Heart right ventricle (tissue), 16 donors: ENCODE results near the gene ASB11. TPM values are rescaled to one million over a fixed set of nuclear protein-coding genes. Genes with fewer than 3 reads are reported as not detected.
A peak's percentile ranks its signal among the peaks of the same experiment; 100 is the strongest.

ENCODE experiments used
- ATAC-seq, 8 donors: fragments of 200-7000 bp; cut with Tn5 transposase; one replicate each; pipeline ENCODE4 v1.9.1; 2020; ENCODE audit warnings: mild to moderate bottlenecking in 8 of 8, moderate library complexity in 8 of 8, moderate number of reproducible peaks in 1 of 8
- DNase-seq, 2 donors: peaks; one replicate each; pipeline ENCODE4 v3.0.0-alpha.2; 2020
- H3K27ac ChIP-seq, 10 donors: fragments of 200-600 bp; sonication (generic) in 2 of 10; one replicate each; pipeline versions ENCODE4 v1.5.0 to v1.8.0; 2020 to 2022; ENCODE audit warnings: mild to moderate bottlenecking in 3 of 10
- H3K27me3 ChIP-seq, 7 donors: fragments of 200-600 bp; one replicate each; pipeline ENCODE4 v1.8.0; 2021 to 2022; ENCODE audit warnings: mild to moderate bottlenecking in 2 of 7
- H3K36me3 ChIP-seq, 9 donors: fragments of 200-600 bp; sonication (generic) in 1 of 9; one replicate each; pipeline versions ENCODE4 v1.5.0 to v1.8.0; 2020 to 2022; ENCODE audit warnings: mild to moderate bottlenecking in 2 of 9
- H3K4me1 ChIP-seq, 9 donors: fragments of 200-600 bp; sonication (generic) in 1 of 9; one replicate each; pipeline versions ENCODE4 v1.5.0 to v1.8.0; 2020 to 2022; ENCODE audit warnings: mild to moderate bottlenecking in 4 of 9
- H3K4me3 ChIP-seq, 10 donors: fragments of 200-600 bp; sonication (generic) in 2 of 10; one replicate each; pipeline versions ENCODE4 v1.5.0 to v1.8.0; 2020 to 2022; ENCODE audit warnings: mild to moderate bottlenecking in 7 of 10, moderate library complexity in 2 of 10
- H3K9me3 ChIP-seq, 11 donors: fragments of 200-600 bp in 10 of 11; sonication (generic) in 2 of 11; one replicate each; pipeline versions ENCODE4 v1.5.0 to v1.8.0; 2013 to 2022; ENCODE audit warnings: mild to moderate bottlenecking in 2 of 11, control low read depth in 1 of 11, moderate library complexity in 1 of 11
- CTCF ChIP-seq, 9 donors: fragments of 200-600 bp; sonication (generic) in 2 of 9; IDR thresholded peaks; one replicate each; pipeline versions ENCODE4 v1.5.0 to v1.8.0; 2021 to 2022; ENCODE audit warnings: antibody characterized with exemption in 9 of 9, mild to moderate bottlenecking in 5 of 9, moderate library complexity in 1 of 9
- WGBS, 2 donors: extraction: QIAGEN DNeasy Blood & Tissue Kit; methylation state at CpG; one replicate each; pipeline ENCODE4 v1.1.7; 2013; ENCODE audit warnings: inconsistent platforms in 1 of 2; 5-methylcytosine and 5-hydroxymethylcytosine counted together
- intact Hi-C, 10 donors: fragments of 100-400 bp; cut with DNase I; formaldehyde crosslinking; loops; one replicate each; pipeline versions ENCODE4 v1.11.1 to v1.14.2; 2022
- polyA plus RNA-seq, 2 donors: library from polyadenylated mRNA; stranded (reverse); fragments of 200-250 nt; gene quantifications; one replicate each; pipeline ENCODE4 v1.2.3, GENCODE V29; 2013
- total RNA-seq, 10 donors: library from RNA; stranded (reverse); fragmentation: NEBNext Ultra II Directional in 3 of 10; extraction: Animal tissue kit (Norgen Biotek cat#: 25700) in 3 of 10; gene quantifications; one replicate each; pipeline versions ENCODE4 v1.2.1 to v1.2.4, GENCODE V29; 2021 to 2023
- donor health status: Arrhythmogenic right ventricular cardiomyopathy.
- donor health status: ischemic (EF 13 %, LVEDD 7.1; RV severe dilation, severe dysfunction).
- donor health status: healthy with polysubstance abuse.
- donor health status: DM: no; HTN: yes; CAD: no.
- donor health status: DM: no; HTN: no; CAD: no.
- donor health status: ischemic (EF 25% LVEDD 6.9; RV normal size, moderate dysfunction).
- donor health status: ischemic (EF 25% LVEDD 5.7; RV mildly dilated, moderate dysfunction).
- donor health status: healthy.
- donor health status: DM: yes; HTN: yes; CAD: no.
- donor health status: Ischemic cardiomyopathy.
- donor health status: ischemic (EF 35%, LVEDD 5.7; RV mildly dilated, moderate dysfunction).
- donor health status: nonischemic (EF 11% LVEDD 7.7; RV severe dilation, severe dysfunction).
- donor health status: DM: yes; HTN: yes; CAD: no.
- donor health status: PGD.
- donor health status: ischemic (EF 29% LVEDD 5.4; RV normal size, mild dysfunction).
- donor health status: nonischemic (EF 23%, LVEDD 6.1; RV moderate dilation, normal function).

Gene ASB11
- total and polyA plus RNA-seq, 12 donors: 4.3 to 149 (median 101) TPM

DNA sequence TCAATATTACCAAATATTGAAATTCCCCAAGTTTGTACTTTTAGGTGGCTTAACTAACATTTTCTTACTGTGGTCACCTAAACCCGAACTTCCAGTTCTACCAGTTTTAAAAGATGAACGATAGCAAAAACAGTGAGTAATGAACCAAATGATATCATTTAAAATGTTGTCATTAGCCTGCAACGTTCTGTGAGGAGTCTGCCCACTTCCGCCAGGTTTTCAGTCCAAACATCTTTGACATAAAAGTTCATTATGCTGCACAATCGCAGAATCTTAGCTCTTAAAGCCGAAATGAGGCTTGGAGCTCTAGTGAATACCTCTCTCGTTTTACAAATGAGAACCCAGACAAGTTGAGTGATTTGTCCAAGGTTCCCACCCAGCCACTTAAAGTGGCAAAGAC, 19.1 kb upstream of the ASB11 start:
- WGBS, 2 donors: 12% methylated on average over 7 of the region's 7 CpGs
- H3K27me3 ChIP-seq: peaks cover 0 to 42% (median 0%) of the 10 kb centered on the region in 7 donors
- peak overlapping the region in 9 of 10 donors; percentile 81 to 93 (median 88) for H3K27ac ChIP-seq
- intact Hi-C loops: no loop called here
- H3K4me3 ChIP-seq: peak overlapping the region; percentile 46 to 88 (median 77)
- no peak for DNase-seq
- no peak for TF ChIP-seq CTCF (IDR thresholded peaks at IDR 0.05)
- H3K36me3 ChIP-seq: peaks cover 0 to 29% (median 0%) of the 10 kb centered on the region in 9 donors
- peaks cover 0 to 11% (median 0%) of the 10 kb centered on the region in 11 donors for H3K9me3 ChIP-seq
- H3K4me1 ChIP-seq: peaks cover 0 to 20% (median 10%) of the 10 kb centered on the region in 9 donors
- no peak for ATAC-seq

DNA sequence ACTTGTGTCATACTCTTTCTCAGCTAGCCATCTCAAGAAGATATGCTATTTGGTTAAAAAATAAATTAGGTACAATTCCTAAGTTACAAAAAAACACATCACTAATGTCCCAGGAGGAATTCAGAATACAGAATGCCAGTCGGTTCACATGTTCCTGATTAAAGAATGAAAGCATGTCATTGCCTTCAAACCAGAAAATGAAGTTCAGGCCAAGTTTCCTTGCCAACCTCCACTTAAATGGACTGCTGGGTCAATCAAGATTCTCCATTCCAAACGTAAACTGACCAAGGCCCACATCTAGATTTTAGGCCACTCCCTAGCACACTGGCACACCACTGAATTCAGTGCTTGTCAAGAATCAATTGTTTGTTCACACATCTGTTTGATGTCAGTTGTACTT, 13.4 kb upstream of the ASB11 start:
- Histone ChIP-seq H3K4me1 (peaks cover 0 to 16% (median 0%) of the 10 kb centered on the region in 9 donors), H3K27ac (peak overlapping the region in 5 of 10 donors; percentile 9 to 62 (median 24)), H3K9me3 (no peaks in the 10 kb centered on the region), H3K36me3 (peaks cover 0 to 62% (median 0%) of the 10 kb centered on the region in 9 donors), H3K4me3 (no peak overlapping the region), H3K27me3 (peaks cover 0 to 16% (median 0%) of the 10 kb centered on the region in 7 donors)
- ATAC-seq (peak in 2 of 8 donors; percentile 24 to 41), DNase-seq (no peak)
- no peak for TF ChIP-seq CTCF (IDR thresholded peaks at IDR 0.05)
- WGBS, 2 donors: 27 to 34% methylated on average over 2 of the region's 2 CpGs
- intact Hi-C loops: no loop called here

- Histone ChIP-seq H3K9me3 (no peaks in the 10 kb centered on the region), H3K4me1 (peaks cover 0 to 15% (median 0%) of the 10 kb centered on the region in 9 donors), H3K36me3 (peaks cover 0 to 69% (median 0%) of the 10 kb centered on the region in 9 donors), H3K4me3 (no peak overlapping the region), H3K27me3 (peaks cover 0 to 23% (median 0%) of the 10 kb centered on the region in 7 donors), H3K27ac (peak overlapping the region in 5 of 10 donors; percentile 9 to 62 (median 24))
- TF ChIP-seq CTCF (IDR thresholded peaks at IDR 0.05): no peak
- DNase-seq (no peak), ATAC-seq (no peak)
- intact Hi-C loops: no loop called here
- WGBS, 2 donors: 67 to 74% methylated on average over 3 of the region's 3 CpGs
Measured at GRCh38 chrX:15328131-15328530, 12.7 kb upstream of the ASB11 start.

- WGBS, 2 donors: 66 to 80% methylated on average over 5 of the region's 5 CpGs
- ATAC-seq: no peak
Measured at GRCh38 chrX:15322472-15322871, 7.0 kb upstream of the ASB11 start.

More at GRCh38 chrX:15322472-15322871, 7.0 kb upstream of the ASB11 start:
- H3K4me3 ChIP-seq: no peak overlapping the region
- no peak for DNase-seq
- H3K4me1 ChIP-seq: peaks cover 0 to 7% (median 0%) of the 10 kb centered on the region in 9 donors
- no peak for TF ChIP-seq CTCF (IDR thresholded peaks at IDR 0.05)
- peaks cover 0 to 55% (median 0%) of the 10 kb centered on the region in 9 donors for H3K36me3 ChIP-seq
- intact Hi-C loops: no loop called here
- no peaks in the 10 kb centered on the region for H3K9me3 ChIP-seq
- H3K27ac ChIP-seq: peak overlapping the region in 1 of 10 donors; percentile 19
- H3K27me3 ChIP-seq: peaks cover 0 to 23% (median 0%) of the 10 kb centered on the region in 7 donors
